K562 (cell line): Measurements from ENCODE around the gene FANCD2OS. TPM values are rescaled to one million over a fixed set of nuclear protein-coding genes. Genes with fewer than 3 reads are reported as not detected.

Experiments
- ATAC-seq: fragments of 200-7000 bp; cut with Tn5 transposase; 3 replicates; pipeline ENCODE4 v1.9.1; 2020; ENCODE audit warnings: moderate library complexity
- BruUV-seq: library from RNA; stranded (reverse); fragments of 400-500 nt; replicated peaks from 2 replicates; lab custom pipeline; 2021; lab: Mats Ljungman, UMichigan
- CTCF ChIA-PET: fragments of 300-600 bp; formaldehyde crosslinking; extraction: SDS; loops from one replicate; lab custom pipeline; 2021; ENCODE audit warnings: low intra/inter-chr PET ratio; lab: Yijun Ruan, JAX
- POLR2A ChIA-PET: fragments of 300-600, 350-650 bp; sonication (Branson Sonifier 250); formaldehyde crosslinking; extraction: SDS; loops from one replicate; lab custom pipeline; 2021; ENCODE audit warnings: antibody characterized with exemption, inconsistent platforms; lab: Yijun Ruan, JAX
- DNase-seq, 4 experiments: peaks; one replicate each; pipeline versions ENCODE4 v3.0.0 to v3.0.0-alpha.2; 2011 to 2018; ENCODE audit warnings: low spot score in 3 of 4, mixed read lengths in 3 of 4; ENCODE audit errors: extremely low read depth in 1 of 4
- FAIRE-seq: peaks from 2 replicates; lab custom pipeline; 2011; peaks lifted over from hg19 to GRCh38; lab: Jason Lieb, UNC
- H2AFZ ChIP-seq: 2 replicates; pipeline ENCODE4 v1.6.0; 2011; ENCODE audit warnings: low read depth, low read length, control low read depth, inconsistent platforms
- H3K27ac ChIP-seq: fragments of 200-600 bp; 3 replicates; pipeline ENCODE4 v1.8.0; 2011; ENCODE audit warnings: low read depth, mild to moderate bottlenecking, control low read depth, inconsistent platforms, low read length, moderate library complexity, mixed read lengths; ENCODE audit errors: extremely low read depth
- H3K27me3 ChIP-seq, 2 experiments: fragments of 300-600 bp in 1 of 2; 2 replicates in 1 of 2; 3 replicates in 1 of 2; pipeline versions ENCODE4 v1.6.0 to v1.8.0; 2011; ENCODE audit warnings: inconsistent platforms in 2 of 2, low read length in 2 of 2, mild to moderate bottlenecking in 1 of 2, mixed read lengths in 1 of 2, moderate library complexity in 1 of 2; ENCODE audit not compliant: control insufficient read depth in 2 of 2, insufficient read depth in 2 of 2
- H3K36me3 ChIP-seq: fragments of 300-600 bp; 3 replicates; pipeline ENCODE4 v1.8.0; 2011; ENCODE audit warnings: mild to moderate bottlenecking, low read length, inconsistent platforms; ENCODE audit not compliant: control insufficient read depth, insufficient read depth
- H3K4me1 ChIP-seq, 2 experiments: fragments of 200-600 bp in 1 of 2; replicated peaks in 1 of 2; 2 replicates in 1 of 2; 3 replicates in 1 of 2; pipeline versions ENCODE4 v1.5.1 to v1.8.0; 2011; ENCODE audit warnings: inconsistent platforms in 2 of 2, low read length in 2 of 2, mild to moderate bottlenecking in 1 of 2, mixed read lengths in 1 of 2, moderate library complexity in 1 of 2; ENCODE audit not compliant: control insufficient read depth in 2 of 2, insufficient read depth in 2 of 2
- H3K4me2 ChIP-seq: 2 replicates; pipeline ENCODE4 v1.6.1; 2011; ENCODE audit warnings: low read length, control low read depth, inconsistent platforms, mixed read lengths; ENCODE audit not compliant: insufficient read depth
- H3K4me3 ChIP-seq: fragments of 200-600 bp; sonication (generic), shearing (Covaris generic); 2 replicates; pipeline ENCODE4 v1.5.1; 2016; ENCODE audit warnings: control low read depth, inconsistent platforms
- H3K79me2 ChIP-seq: fragments of 200-600 bp; 3 replicates; pipeline ENCODE4 v1.8.0; 2011; ENCODE audit warnings: low read length, inconsistent platforms; ENCODE audit not compliant: control insufficient read depth, insufficient read depth
- H3K9ac ChIP-seq, 2 experiments: 2 replicates each; pipeline versions ENCODE4 v1.6.0 to v1.6.1; 2011; ENCODE audit warnings: low read depth in 2 of 2, low read length in 2 of 2, control low read depth in 1 of 2, inconsistent platforms in 1 of 2, mild to moderate bottlenecking in 1 of 2, mixed read lengths in 1 of 2; ENCODE audit not compliant: insufficient read depth in 1 of 2
- H3K9me1 ChIP-seq: one replicate; pipeline ENCODE4 v1.6.0; 2011; ENCODE audit warnings: inconsistent platforms, mild to moderate bottlenecking, low read length, moderate library complexity; ENCODE audit not compliant: control insufficient read depth, insufficient read depth
- H3K9me3 ChIP-seq: replicated peaks from 2 replicates; pipeline ENCODE4 v1.5.1; 2011; ENCODE audit warnings: low read depth, low read length, inconsistent platforms; ENCODE audit not compliant: control insufficient read depth, insufficient read depth
- H4K20me1 ChIP-seq: replicated peaks from 2 replicates; pipeline ENCODE4 v1.6.1; 2011; ENCODE audit warnings: low read length, inconsistent platforms, mixed read lengths; ENCODE audit not compliant: control insufficient read depth, insufficient read depth
- ADNP ChIP-seq: fragments of 200-800 bp; sonication (Bioruptor generic); IDR thresholded peaks from 2 replicates; pipeline ENCODE4 v1.6.1; 2016; ENCODE audit warnings: missing genetic modification characterization, missing compliant biosample characterization
- FOS ChIP-seq: IDR thresholded peaks from 3 replicates; pipeline ENCODE4 v1.6.1; 2011; ENCODE audit not compliant: insufficient read length; ENCODE audit errors: extremely low read depth
- HNRNPL ChIP-seq: fragments of 200-400 bp; formaldehyde crosslinking; IDR thresholded peaks from 2 replicates; pipeline ENCODE4 v1.6.1; 2017; ENCODE audit warnings: low read depth, mild to moderate bottlenecking, low read length
- MAFK ChIP-seq: IDR thresholded peaks from 2 replicates; pipeline ENCODE4 v1.6.1; 2011; ENCODE audit warnings: low read length, improper control_type of control experiment
- NELFE ChIP-seq: IDR thresholded peaks from 2 replicates; pipeline ENCODE4 v1.6.1; 2011; ENCODE audit warnings: mild to moderate bottlenecking; ENCODE audit not compliant: insufficient read depth, insufficient read length
- PHF8 ChIP-seq: fragments of 200-600 bp; sonication (generic); IDR thresholded peaks from 2 replicates; pipeline ENCODE4 v1.6.1; 2012; ENCODE audit warnings: mixed run types, mild to moderate bottlenecking, inconsistent platforms, low read length, moderate library complexity, borderline replicate concordance
- RNF2 ChIP-seq: sonication (generic); IDR thresholded peaks from 2 replicates; pipeline ENCODE4 v1.6.1; 2016
- SREBF1 ChIP-seq: fragments of 150-350 bp; IDR thresholded peaks from 2 replicates; pipeline ENCODE4 v1.6.1; 2014; ENCODE audit warnings: antibody characterized with exemption, low read depth, low read length, borderline replicate concordance
- WGBS: fragments of 100-300 bp; shearing (Covaris generic); methylation state at CpG from one replicate; pipeline ENCODE4 v1.1.6; 2016; ENCODE audit warnings: low coverage, mixed read lengths; ENCODE audit not compliant: insufficient coverage; ENCODE audit errors: missing lambda C conversion rate; 5-methylcytosine and 5-hydroxymethylcytosine counted together
- in situ Hi-C: fragments of 300-500 bp; cut with MboI; formaldehyde crosslinking; loops from 4 replicates; pipeline ENCODE4 v1.15.0; 2018; ENCODE audit warnings: inconsistent platforms, mixed read lengths
- intact Hi-C: fragments of 100-400 bp; cut with micrococcal nuclease; formaldehyde crosslinking; loops from 2 replicates; pipeline ENCODE4 v1.14.2; 2022
- polyA plus RNA-seq, 8 experiments: library from polyadenylated mRNA; depleted of rRNA in 4 of 8; stranded (reverse) in 5 of 8; unstranded in 3 of 8; fragments of >200 nt; fragmentation: Nextera tagmentation in 2 of 8; fragmentation: Illumina TruSeq in 1 of 8; extraction: Ambion mirVana in 2 of 8; extraction: Trizol in 1 of 8; gene quantifications; 2 replicates each; pipeline versions ENCODE4 v1.2.1 to v1.2.3, GENCODE V29; 2011 to 2014; ENCODE audit warnings: inconsistent platforms in 1 of 8, missing spikeins in 1 of 8
- total RNA-seq, 7 experiments: library from RNA; depleted of rRNA in 6 of 7; stranded (reverse); fragments of >200 nt in 6 of 7; fragmentation: Illumina TruSeq in 2 of 7; extraction: Trizol in 2 of 7; gene quantifications; 2 replicates each; pipeline versions ENCODE4 v1.2.1 to v1.2.3, GENCODE V29; 2011 to 2021; ENCODE audit warnings: low replicate concordance in 1 of 7
- TF ChIP-seq, protein P1 (sequence below): conservative IDR thresholded peaks from 2 replicates; pipeline ENCODE4 v1.6.1; 2011; ENCODE audit warnings: low read depth, mild to moderate bottlenecking, low read length; ENCODE audit not compliant: control insufficient read depth
- TF ChIP-seq, protein P2 (sequence below): IDR thresholded peaks from 2 replicates; pipeline ENCODE4 v1.6.1; 2016; ENCODE audit warnings: missing genetic modification characterization, missing compliant biosample characterization
- TF ChIP-seq, protein P3 (sequence below): fragments of 250-450 bp; sonication (Bioruptor Pico); IDR thresholded peaks from 2 replicates; pipeline ENCODE4 v1.4.0; 2020; ENCODE audit warnings: mild to moderate bottlenecking, moderate library complexity
- TF ChIP-seq, protein P4 (sequence below): fragments of 250-450 bp; sonication (Bioruptor Pico); IDR thresholded peaks from 2 replicates; pipeline ENCODE4 v1.5.0; 2021; ENCODE audit warnings: mild to moderate bottlenecking, moderate library complexity

Gene FANCD2OS
- total and polyA plus RNA-seq, 9 of the 15 experiments (the other 6 are each of a cell fraction or from before 2014, with no cell fraction given), result not detected

DNA sequence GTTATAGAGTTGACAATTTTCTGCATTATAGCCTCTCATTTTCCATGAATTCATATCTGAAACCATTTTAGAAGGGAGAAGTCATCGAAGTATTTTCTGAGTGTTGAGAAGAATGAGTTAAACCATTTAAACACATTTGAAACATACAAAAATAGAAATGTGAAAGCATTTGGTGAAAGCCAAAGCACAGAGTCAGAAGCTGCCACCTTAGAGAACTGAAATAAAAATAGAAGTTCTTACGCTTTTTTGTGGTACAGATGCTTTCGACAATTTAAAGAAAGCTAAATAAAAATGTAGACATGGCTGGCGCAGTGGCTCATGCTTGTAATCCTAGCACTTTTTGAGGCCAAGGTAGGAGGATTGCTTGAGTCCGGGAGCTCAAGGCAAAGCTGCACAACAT is 9.0 kb downstream of the FANCD2OS start:
- WGBS, result 96% methylated on average over 5 of the region's 5 CpGs
- TF ChIP-seq RNF2, result no peak
- TF ChIP-seq, protein P1, sequence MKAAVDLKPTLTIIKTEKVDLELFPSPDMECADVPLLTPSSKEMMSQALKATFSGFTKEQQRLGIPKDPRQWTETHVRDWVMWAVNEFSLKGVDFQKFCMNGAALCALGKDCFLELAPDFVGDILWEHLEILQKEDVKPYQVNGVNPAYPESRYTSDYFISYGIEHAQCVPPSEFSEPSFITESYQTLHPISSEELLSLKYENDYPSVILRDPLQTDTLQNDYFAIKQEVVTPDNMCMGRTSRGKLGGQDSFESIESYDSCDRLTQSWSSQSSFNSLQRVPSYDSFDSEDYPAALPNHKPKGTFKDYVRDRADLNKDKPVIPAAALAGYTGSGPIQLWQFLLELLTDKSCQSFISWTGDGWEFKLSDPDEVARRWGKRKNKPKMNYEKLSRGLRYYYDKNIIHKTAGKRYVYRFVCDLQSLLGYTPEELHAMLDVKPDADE, result no peak
- TF ChIP-seq, protein P2, sequence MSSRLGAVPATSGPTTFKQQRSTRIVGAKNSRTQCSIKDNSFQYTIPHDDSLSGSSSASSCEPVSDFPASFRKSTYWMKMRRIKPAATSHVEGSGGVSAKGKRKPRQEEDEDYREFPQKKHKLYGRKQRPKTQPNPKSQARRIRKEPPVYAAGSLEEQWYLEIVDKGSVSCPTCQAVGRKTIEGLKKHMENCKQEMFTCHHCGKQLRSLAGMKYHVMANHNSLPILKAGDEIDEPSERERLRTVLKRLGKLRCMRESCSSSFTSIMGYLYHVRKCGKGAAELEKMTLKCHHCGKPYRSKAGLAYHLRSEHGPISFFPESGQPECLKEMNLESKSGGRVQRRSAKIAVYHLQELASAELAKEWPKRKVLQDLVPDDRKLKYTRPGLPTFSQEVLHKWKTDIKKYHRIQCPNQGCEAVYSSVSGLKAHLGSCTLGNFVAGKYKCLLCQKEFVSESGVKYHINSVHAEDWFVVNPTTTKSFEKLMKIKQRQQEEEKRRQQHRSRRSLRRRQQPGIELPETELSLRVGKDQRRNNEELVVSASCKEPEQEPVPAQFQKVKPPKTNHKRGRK (tag), result no peak
- no peak for TF ChIP-seq HNRNPL
- no peak for TF ChIP-seq MAFK
- TF ChIP-seq SREBF1, result no peak
- no peak for TF ChIP-seq FOS
- TF ChIP-seq ADNP (tag), result no peak
- no peak for TF ChIP-seq NELFE
- TF ChIP-seq, protein P3, sequence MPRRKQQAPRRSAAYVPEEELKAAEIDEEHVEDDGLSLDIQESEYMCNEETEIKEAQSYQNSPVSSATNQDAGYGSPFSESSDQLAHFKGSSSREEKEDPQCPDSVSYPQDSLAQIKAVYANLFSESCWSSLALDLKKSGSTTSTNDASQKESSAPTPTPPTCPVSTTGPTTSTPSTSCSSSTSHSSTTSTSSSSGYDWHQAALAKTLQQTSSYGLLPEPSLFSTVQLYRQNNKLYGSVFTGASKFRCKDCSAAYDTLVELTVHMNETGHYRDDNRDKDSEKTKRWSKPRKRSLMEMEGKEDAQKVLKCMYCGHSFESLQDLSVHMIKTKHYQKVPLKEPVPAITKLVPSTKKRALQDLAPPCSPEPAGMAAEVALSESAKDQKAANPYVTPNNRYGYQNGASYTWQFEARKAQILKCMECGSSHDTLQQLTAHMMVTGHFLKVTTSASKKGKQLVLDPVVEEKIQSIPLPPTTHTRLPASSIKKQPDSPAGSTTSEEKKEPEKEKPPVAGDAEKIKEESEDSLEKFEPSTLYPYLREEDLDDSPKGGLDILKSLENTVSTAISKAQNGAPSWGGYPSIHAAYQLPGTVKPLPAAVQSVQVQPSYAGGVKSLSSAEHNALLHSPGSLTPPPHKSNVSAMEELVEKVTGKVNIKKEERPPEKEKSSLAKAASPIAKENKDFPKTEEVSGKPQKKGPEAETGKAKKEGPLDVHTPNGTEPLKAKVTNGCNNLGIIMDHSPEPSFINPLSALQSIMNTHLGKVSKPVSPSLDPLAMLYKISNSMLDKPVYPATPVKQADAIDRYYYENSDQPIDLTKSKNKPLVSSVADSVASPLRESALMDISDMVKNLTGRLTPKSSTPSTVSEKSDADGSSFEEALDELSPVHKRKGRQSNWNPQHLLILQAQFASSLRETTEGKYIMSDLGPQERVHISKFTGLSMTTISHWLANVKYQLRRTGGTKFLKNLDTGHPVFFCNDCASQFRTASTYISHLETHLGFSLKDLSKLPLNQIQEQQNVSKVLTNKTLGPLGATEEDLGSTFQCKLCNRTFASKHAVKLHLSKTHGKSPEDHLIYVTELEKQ (CRISPR knock-in tag), result no peak
- TF ChIP-seq, protein P4, sequence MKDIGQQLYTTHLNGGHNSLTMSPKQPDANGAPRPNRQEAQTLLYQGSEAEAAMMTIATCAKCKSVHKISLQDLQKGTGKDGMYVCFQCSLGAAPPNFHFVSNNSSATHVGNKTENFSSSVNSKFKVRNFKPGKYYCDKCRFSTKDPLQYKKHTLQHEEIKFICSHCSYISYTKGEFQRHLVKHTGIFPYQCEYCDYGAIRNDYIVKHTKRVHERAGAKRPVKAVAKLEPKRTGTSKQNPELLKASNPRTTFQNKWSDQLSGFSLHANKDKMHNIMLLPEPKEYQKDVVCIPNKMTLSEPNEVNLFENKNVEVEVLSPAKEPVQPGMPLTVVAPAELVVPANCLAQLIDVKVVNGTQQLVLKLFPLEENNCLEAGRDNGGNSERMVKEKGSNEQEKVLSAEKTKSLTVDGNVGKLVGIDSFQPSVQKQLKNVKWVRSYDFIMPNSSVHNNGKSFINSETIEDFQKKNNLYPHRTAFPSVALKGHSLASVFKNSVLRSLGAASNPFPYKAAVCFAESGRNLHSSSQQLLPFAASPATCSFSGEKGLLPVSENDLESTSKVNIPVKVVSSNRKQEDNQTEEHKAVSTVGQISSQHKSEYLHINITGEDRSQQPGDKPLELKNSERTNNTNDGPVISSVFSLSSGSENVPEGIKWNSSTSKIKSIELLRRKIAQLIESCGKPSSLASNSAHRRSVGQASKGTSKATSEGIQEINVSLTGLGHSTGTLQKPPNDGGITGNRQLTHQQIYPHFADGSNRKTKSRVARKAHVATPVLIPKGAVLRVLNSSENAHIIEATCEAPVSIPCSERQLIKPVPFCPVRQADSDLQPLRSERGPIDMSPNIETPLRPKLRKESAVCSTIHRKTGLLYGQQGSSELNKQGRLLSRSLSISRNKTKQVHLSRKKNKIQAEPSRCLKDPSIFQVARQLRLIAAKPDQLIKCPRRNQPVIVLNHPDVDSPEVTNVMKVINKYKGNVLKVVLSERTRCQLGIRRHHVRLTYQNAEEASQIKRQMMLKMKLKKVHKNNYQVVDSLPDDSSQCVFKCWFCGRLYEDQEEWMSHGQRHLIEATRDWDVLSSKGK (CRISPR knock-in tag), result no peak
- TF ChIP-seq PHF8, result no peak

More for the DNA sequence above, 9.0 kb downstream of the FANCD2OS start:
- Histone ChIP-seq H3K9me3 (no peaks in the 10 kb centered on the region), H4K20me1 (no peaks in the 10 kb centered on the region), H3K9ac (no peak overlapping the region), H3K27ac (no peak overlapping the region), H3K79me2 (no peaks in the 10 kb centered on the region), H2AFZ (no peak overlapping the region), H3K9me1 (no peaks in the 10 kb centered on the region), H3K36me3 (peaks cover 63% of the 10 kb centered on the region), H3K4me2 (no peak overlapping the region), H3K4me3 (no peak overlapping the region), H3K27me3 (no peaks in the 10 kb centered on the region), H3K4me1 (no peaks in the 10 kb centered on the region)
- intact Hi-C loops, result no loop called here
- ChIA-PET POLR2A (interaction anchor here (0.5 to 2.9 kb wide), 5 partner anchors 10 to 63 kb away, joined by 3 to 10 read pairs (median 6); partner anchors contain the start of gene FANCD2OS), CTCF (no interaction called here)
- ATAC-seq, result no peak
- in situ Hi-C loops, result no loop called here
- DNase-seq, result no peak
- BruUV-seq, result no TSS peak
- FAIRE-seq, result no peak
